M059J (cell line): ENCODE data around the gene ZNF662. TPM values are rescaled to one million over a fixed set of nuclear protein-coding genes. Genes with fewer than 3 reads are reported as not detected.

Experiments
- DNase-seq: peaks from one replicate; pipeline ENCODE4 v3.0.0-alpha.2; 2012; ENCODE audit warnings: low read depth
- total RNA-seq: library from RNA; depleted of rRNA; stranded (reverse); fragments of >200 nt; shearing (Covaris generic); gene quantifications from 2 replicates; pipeline ENCODE4 v1.2.3, GENCODE V29; 2014; rRNA removed

ZNF662 gene
- total RNA-seq, 1 experiment from 2014 or later, result 0.20 TPM

DNA sequence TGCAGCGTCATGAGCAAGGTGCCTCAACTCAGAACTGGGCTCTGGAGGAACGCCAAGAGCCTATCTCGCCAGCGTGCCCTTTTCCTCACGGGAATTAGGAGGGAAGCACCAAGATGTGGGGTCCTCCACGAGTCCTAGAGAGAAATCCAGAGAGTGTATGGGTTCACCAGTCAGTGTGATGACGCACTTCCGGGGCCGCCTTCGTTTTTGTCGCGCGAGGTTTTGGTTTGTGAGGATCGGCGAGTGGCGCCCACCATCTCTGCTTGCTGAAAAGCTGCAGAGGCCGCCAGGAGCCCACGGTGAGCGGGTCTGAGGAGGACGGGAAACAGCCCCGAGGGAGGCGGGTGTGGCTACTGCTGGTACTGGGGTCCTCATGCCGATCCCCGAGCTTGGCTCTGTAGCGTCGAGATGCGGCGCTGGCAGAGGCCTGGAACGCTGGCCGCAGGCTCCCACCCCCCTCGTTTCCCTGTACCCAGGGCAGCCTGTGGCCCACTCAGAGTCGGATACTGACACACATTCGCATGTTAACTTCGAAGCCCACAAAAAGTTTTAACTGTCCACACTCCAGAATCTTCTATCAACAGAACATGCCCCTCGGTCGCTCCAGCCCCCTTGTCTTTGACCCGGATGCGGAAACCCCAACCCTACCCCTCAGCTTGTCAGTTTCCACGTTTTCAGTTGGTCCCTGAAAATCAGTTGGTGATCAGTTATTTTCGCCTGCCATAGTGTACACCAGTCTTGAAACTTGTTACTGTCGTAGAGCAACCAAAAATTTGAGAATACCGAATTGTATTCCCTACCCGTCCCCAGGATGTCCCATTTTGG, 30.4 kb downstream of the ZNF662 start:
- peak; percentile 88 for DNase-seq

DNA sequence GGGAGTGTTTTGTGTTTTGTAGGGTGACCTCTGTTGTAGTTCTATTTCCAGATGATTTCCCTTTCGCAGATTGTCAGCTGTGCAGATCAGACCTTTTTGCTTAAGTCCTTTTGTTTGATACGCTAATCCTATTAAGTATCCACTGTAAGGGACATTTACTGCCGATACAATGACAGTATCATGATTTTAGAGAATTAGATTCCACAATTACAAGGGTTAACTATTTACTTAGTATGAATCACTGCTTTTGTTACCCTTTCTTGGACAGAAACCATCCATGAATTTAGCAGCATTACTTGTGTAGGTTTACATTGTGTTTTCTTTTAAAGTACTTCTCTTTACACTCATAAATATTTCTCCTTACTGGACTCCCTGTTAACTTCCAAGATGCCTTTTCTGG, 31.4 kb downstream of the ZNF662 start:
- DNase-seq, result no peak

DNA sequence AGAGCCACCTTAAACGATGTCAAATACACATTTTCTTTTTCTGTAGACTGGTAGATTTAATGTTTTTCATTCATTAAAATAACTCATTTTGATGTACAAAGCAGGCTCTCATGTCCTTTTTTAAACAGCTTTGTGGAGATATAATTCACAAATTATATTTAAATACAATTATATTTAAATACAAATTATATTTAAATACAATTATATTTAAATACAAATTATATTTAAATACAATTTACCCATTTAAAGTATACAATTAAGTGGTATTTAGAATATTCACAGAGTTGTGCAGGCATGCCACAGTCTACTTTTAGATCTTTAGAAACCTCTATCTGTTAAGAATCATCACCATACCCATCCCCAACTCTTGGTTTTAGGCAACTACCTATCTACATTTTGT, 36.8 kb downstream of the ZNF662 start:
- no peak for DNase-seq

DNA sequence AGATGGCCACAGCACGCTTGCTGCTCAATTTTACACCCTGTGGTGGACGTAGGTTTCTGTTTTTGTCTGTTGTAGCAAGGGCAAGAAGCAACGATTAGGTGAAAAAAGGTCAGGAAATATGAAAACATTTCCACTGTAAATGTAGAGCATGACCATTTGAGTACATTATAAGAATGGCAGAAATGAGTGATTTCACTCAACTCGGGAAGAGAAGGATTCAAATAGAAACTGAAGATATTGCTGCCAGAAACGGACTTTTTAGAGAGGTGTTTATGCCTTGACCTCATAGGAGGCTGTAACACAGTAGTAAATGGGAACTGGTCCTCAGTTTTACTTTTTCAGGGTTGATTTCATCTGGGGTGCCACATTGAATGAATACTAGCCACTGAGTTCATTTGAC, 40.1 kb downstream of the ZNF662 start:
- DNase-seq, result no peak

DNA sequence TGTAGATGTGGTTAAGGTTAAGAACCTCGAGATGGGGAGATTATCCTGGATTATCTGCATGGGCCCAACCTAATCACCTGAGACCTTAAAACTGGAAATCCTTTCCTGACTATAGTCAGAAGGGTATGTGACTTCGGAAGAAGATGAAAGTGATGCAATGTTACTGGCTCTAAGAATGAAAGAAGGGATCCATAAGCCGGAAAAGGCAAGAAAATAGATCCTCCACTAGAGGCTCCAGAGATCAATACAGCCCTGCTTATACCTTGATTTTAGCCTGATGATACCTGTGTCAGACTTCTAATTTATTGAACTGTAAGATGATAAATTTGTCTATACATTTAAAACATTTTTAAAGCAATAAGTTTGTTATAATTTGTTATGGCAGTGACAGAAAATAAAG, 51.6 kb downstream of the ZNF662 start:
- no peak for DNase-seq

DNA sequence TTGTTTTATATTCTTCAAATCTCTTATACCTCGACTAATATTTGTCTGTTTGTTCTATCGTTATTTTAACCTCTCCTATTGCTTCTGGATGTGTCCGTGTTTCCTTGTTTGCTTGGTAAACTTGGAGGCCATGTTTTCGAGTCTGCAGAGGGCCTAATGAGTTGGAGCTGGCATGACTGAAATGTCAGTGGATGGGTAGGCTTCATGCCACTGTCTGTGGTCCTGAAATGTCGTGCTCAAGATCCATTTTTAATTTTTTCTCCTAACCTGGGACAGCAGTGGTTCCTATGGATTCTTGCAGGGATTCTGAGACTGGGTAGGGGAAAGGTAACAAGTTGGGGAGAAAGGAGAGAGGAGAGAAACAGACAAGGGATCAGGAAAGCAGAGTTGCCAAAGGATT, 54.3 kb downstream of the ZNF662 start:
- no peak for DNase-seq

DNA sequence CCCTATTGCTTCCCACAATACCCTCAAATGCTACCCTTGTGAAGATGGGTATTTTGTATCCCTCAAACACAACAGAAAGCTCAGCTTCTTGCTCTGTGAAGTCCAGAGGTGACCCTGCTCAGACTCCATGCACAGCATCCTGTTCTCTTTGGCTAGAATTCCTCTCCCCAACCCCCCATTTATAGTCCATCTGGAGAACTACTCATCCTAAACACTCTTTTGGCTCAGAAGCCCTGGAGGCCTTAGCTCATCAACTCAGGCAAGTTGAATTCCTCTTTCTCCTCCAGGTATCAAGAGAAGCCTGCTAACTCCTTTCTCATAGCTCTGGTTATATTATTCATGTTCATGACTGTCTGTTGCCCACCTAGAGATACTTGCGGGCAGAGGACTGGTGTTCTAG, 54.8 kb downstream of the ZNF662 start:
- no peak for DNase-seq

DNA sequence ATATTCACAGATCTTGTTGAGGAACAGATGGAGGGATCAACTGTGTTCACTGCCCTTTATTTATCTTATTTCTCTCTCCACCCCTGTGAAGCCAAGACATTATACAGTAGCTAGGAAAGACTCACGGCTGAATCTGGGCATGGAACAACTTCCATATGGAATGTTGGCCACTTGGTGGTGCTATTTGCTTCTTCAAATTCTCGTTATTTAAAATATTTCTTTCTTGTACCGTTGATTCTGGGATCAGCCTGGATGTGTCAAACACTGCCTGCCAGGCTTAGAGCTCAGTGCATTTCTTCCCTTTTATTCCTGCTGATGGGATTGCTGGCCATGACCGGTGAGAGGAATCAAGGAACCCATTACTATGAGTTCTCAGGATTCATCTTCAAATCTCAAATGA, 55.7 kb downstream of the ZNF662 start:
- peak; percentile 42 for DNase-seq

DNA sequence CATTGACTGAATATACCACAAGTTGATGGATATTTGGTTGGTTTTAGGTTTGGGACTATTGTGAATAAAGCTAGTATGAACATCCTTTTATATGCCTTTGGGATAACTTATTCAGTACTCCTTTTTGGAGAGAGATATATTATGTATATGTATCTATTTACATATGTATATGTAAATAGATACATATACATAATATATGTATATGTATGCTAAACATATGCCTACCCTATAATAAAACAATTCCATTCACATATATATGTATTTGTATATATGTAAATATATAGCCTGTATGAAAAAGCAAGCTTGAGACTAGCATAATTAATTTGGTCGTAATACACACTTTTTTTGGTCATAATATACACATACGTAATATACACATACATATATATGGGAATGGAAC, 57.3 kb downstream of the ZNF662 start:
- no peak for DNase-seq

DNA sequence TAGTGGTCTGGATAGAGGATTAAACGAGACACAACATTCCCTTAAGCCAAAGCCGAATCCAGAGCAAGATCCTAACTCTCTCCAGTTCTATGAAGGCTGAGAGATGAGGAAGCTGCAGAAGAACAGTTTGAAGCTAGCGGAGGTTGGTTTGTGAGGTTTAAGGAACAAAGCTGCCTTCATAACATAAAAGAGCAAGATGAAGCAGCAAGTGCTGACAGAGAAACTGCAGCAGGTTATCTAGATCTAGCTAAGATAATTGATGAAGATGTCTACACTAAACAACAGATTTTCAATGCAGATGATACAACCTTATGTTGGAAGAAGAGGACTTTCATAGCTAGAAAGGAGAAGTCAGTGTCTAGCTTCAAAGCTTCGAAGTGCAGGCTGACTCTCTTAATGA, 58.3 kb downstream of the ZNF662 start:
- no peak for DNase-seq

Other genes starting within 250 kb of the ZNF662 start
- gene KLHL40, start 220.6 kb upstream of the ZNF662 start, total RNA-seq, result not detected in 2 replicates
- gene HHATL, start 203.3 kb upstream of the ZNF662 start, total RNA-seq, result not detected in 2 replicates
- 0.62 TPM in 1 of 2 replicates, not detected in the other for gene CCDC13, start 132.9 kb upstream of the ZNF662 start, total RNA-seq
- 138 and 163 TPM in 2 replicates for gene HIGD1A, start 101.7 kb upstream of the ZNF662 start, total RNA-seq
- 0.02 TPM in 1 of 2 replicates, not detected in the other for gene ACKR2, start 96.7 kb upstream of the ZNF662 start, total RNA-seq
- not detected in 2 replicates for gene CYP8B1, start 30.3 kb upstream of the ZNF662 start, total RNA-seq
- 2.6 and 3.4 TPM in 2 replicates for gene GASK1A, start 73.2 kb downstream of the ZNF662 start, total RNA-seq
- 17.1 and 24.4 TPM in 2 replicates for gene POMGNT2, start 199.9 kb downstream of the ZNF662 start, total RNA-seq